H1 (cell line): ENCODE results near the gene FRMD5. TPM values are rescaled to one million over a fixed set of nuclear protein-coding genes. Genes with fewer than 3 reads are reported as not detected.

Source experiments
- CTCF ChIA-PET: fragments of 300-600 bp; sonication (Branson Sonifier 250); formaldehyde crosslinking; loops from one replicate; lab custom pipeline; 2021; ENCODE audit not compliant: partially characterized antibody; lab: Charles Lee
- POLR2A ChIA-PET: fragments of 300-600 bp; sonication (Branson Sonifier 250); formaldehyde crosslinking; loops from one replicate; lab custom pipeline; 2021; ENCODE audit warnings: inconsistent platforms; ENCODE audit not compliant: partially characterized antibody; lab: Charles Lee
- DNase-seq, 2 experiments: peaks; one replicate each; pipeline versions ENCODE4 v3.0.0 to v3.0.0-alpha.2; 2010 to 2022; ENCODE audit warnings: low spot score in 2 of 2, low read depth in 1 of 2, mixed read lengths in 1 of 2
- FAIRE-seq: peaks from 2 replicates; lab custom pipeline; 2011; peaks lifted over from hg19 to GRCh38; lab: Jason Lieb, UNC
- H2AFZ ChIP-seq: 2 replicates; pipeline ENCODE4 v1.8.1; 2012; ENCODE audit warnings: low read length, inconsistent platforms
- H2AK5ac ChIP-seq: 2 replicates; pipeline ENCODE4 v1.6.1; 2013; ENCODE audit warnings: low read depth, low read length
- H2BK120ac ChIP-seq: replicated peaks from 2 replicates; pipeline ENCODE3; 2013; ENCODE audit warnings: low read depth, low read length, inconsistent platforms
- H2BK12ac ChIP-seq: 2 replicates; pipeline ENCODE4 v1.6.1; 2013; ENCODE audit warnings: low read depth, low read length
- H2BK15ac ChIP-seq: 2 replicates; pipeline ENCODE4 v1.6.1; 2013; ENCODE audit warnings: low read length
- H2BK20ac ChIP-seq: 2 replicates; pipeline ENCODE4 v1.6.1; 2013; ENCODE audit warnings: low read length
- H2BK5ac ChIP-seq: 2 replicates; pipeline ENCODE4 v1.6.1; 2013; ENCODE audit warnings: low read depth, low read length
- H3K14ac ChIP-seq: 2 replicates; pipeline ENCODE4 v1.6.1; 2013; ENCODE audit warnings: inconsistent platforms; ENCODE audit not compliant: insufficient read length
- H3K18ac ChIP-seq: 2 replicates; pipeline ENCODE4 v1.6.1; 2013; ENCODE audit warnings: low read length; ENCODE audit errors: extremely low read depth
- H3K23ac ChIP-seq: 2 replicates; pipeline ENCODE4 v1.6.1; 2013; ENCODE audit warnings: inconsistent platforms; ENCODE audit not compliant: insufficient read length
- H3K23me2 ChIP-seq: 2 replicates; pipeline ENCODE4 v1.6.1; 2013; ENCODE audit warnings: low read depth, low read length
- H3K27ac ChIP-seq: 2 replicates; pipeline ENCODE4 v1.6.1; 2011; ENCODE audit warnings: low read depth, low read length, inconsistent platforms
- H3K27me3 ChIP-seq, 4 experiments: replicated peaks in 1 of 4; 1 replicate in 1 of 4; 2 replicates in 3 of 4; pipeline versions ENCODE4 v1.6.1 to v1.8.1; 2011 to 2013; ENCODE audit warnings: low read length in 3 of 4, mild to moderate bottlenecking in 3 of 4, inconsistent platforms in 2 of 4, mixed read lengths in 2 of 4, moderate library complexity in 1 of 4; ENCODE audit not compliant: control insufficient read depth in 3 of 4, insufficient read depth in 3 of 4; ENCODE audit errors: extremely low read depth in 1 of 4
- H3K36me3 ChIP-seq, 4 experiments: 2 replicates each; pipeline versions ENCODE4 v1.6.1 to v1.8.1; 2011 to 2013; ENCODE audit warnings: mild to moderate bottlenecking in 4 of 4, low read length in 3 of 4, moderate library complexity in 2 of 4, control low read depth in 1 of 4, inconsistent platforms in 1 of 4; ENCODE audit not compliant: insufficient read depth in 4 of 4, control insufficient read depth in 2 of 4
- H3K4ac ChIP-seq: replicated peaks from 2 replicates; pipeline ENCODE3; 2013; ENCODE audit warnings: low read length, low read depth, mixed read lengths, inconsistent platforms; ENCODE audit not compliant: insufficient read length
- H3K4me1 ChIP-seq, 4 experiments: replicated peaks in 1 of 4; 1 replicate in 1 of 4; 2 replicates in 3 of 4; pipeline versions ENCODE4 v1.6.1 to v1.8.1; 2011 to 2013; ENCODE audit warnings: low read length in 3 of 4, inconsistent platforms in 2 of 4, mixed read lengths in 1 of 4; ENCODE audit not compliant: insufficient read depth in 4 of 4, control insufficient read depth in 3 of 4
- H3K4me2 ChIP-seq, 2 experiments: 2 replicates each; pipeline versions ENCODE4 v1.6.1 to v1.8.1; 2011 to 2013; ENCODE audit warnings: low read depth in 2 of 2, low read length in 2 of 2, control low read depth in 1 of 2, inconsistent platforms in 1 of 2, mild to moderate bottlenecking in 1 of 2; ENCODE audit not compliant: insufficient read depth in 1 of 2
- H3K4me3 ChIP-seq, 4 experiments: fragments of 200-600, 300-600 bp in 1 of 4; sonication (generic), shearing (Covaris generic), sonication (Bioruptor Twin) in 1 of 4; 2 replicates each; pipeline versions ENCODE4 v1.5.1 to v1.8.1; 2011 to 2016; ENCODE audit warnings: low read length in 4 of 4, low read depth in 3 of 4, control low read depth in 2 of 4, inconsistent platforms in 2 of 4, mild to moderate bottlenecking in 2 of 4, mixed read lengths in 1 of 4, moderate library complexity in 1 of 4; ENCODE audit not compliant: insufficient read depth in 2 of 4; ENCODE audit errors: extremely low read depth in 1 of 4
- H3K56ac ChIP-seq: replicated peaks from 2 replicates; pipeline ENCODE3; 2013; ENCODE audit warnings: low read depth, mild to moderate bottlenecking, mixed read lengths, low read length, inconsistent platforms; ENCODE audit not compliant: insufficient read length
- H3K79me1 ChIP-seq: 2 replicates; pipeline ENCODE4 v1.6.1; 2013; ENCODE audit warnings: low read depth, low read length, control low read depth
- H3K79me2 ChIP-seq, 2 experiments: 2 replicates each; pipeline versions ENCODE4 v1.6.1 to v1.8.1; 2012 to 2013; ENCODE audit warnings: low read length in 2 of 2, mild to moderate bottlenecking in 2 of 2, inconsistent platforms in 1 of 2; ENCODE audit not compliant: insufficient read depth in 2 of 2, control insufficient read depth in 1 of 2
- H3K9ac ChIP-seq, 4 experiments: replicated peaks in 1 of 4; 1 replicate in 1 of 4; 2 replicates in 3 of 4; pipeline versions ENCODE4 v1.6.1 to v1.8.1; 2011 to 2013; ENCODE audit warnings: low read depth in 3 of 4, low read length in 3 of 4, control low read depth in 2 of 4, mild to moderate bottlenecking in 2 of 4, moderate library complexity in 2 of 4, inconsistent platforms in 1 of 4; ENCODE audit errors: extremely low read depth in 1 of 4
- H3K9me3 ChIP-seq, 2 experiments: 2 replicates each; pipeline versions ENCODE4 v1.6.1 to v1.8.1; 2012 to 2013; ENCODE audit warnings: mild to moderate bottlenecking in 2 of 2, moderate library complexity in 2 of 2, control low read depth in 1 of 2, inconsistent platforms in 1 of 2, low read depth in 1 of 2, low read length in 1 of 2, mixed read lengths in 1 of 2; ENCODE audit not compliant: insufficient read depth in 2 of 2
- H4K20me1 ChIP-seq, 2 experiments: replicated peaks in 1 of 2; 2 replicates each; pipeline versions ENCODE3 to v1.8.1; 2011 to 2013; ENCODE audit warnings: inconsistent platforms in 2 of 2, low read length in 2 of 2, mild to moderate bottlenecking in 1 of 2; ENCODE audit not compliant: insufficient read depth in 2 of 2, control insufficient read depth in 1 of 2
- H4K5ac ChIP-seq: 2 replicates; pipeline ENCODE4 v1.6.1; 2013; ENCODE audit warnings: low read length, low read depth, mixed read lengths, inconsistent platforms; ENCODE audit not compliant: insufficient read length
- H4K8ac ChIP-seq: 2 replicates; pipeline ENCODE4 v1.8.0; 2013; ENCODE audit warnings: mild to moderate bottlenecking, moderate library complexity, low read length, inconsistent platforms; ENCODE audit not compliant: insufficient read depth; ENCODE audit errors: extremely low read depth
- H4K91ac ChIP-seq: replicated peaks from 2 replicates; pipeline ENCODE3; 2013; ENCODE audit warnings: low read length, mixed read lengths, inconsistent platforms; ENCODE audit not compliant: insufficient read length
- ASH2L ChIP-seq: fragments of 200-600, 300-600 bp; sonication (generic); IDR thresholded peaks from one replicate; pipeline ENCODE4 v1.7.1; 2017; ENCODE audit warnings: low read length
- BRCA1 ChIP-seq: IDR thresholded peaks from 2 replicates; pipeline ENCODE4 v1.6.1; 2012; ENCODE audit warnings: low read depth, low read length, improper control_type of control experiment
- CBX8 ChIP-seq: fragments of 300-800, 300-1000 bp; sonication (generic); IDR thresholded peaks from 2 replicates; pipeline ENCODE4 v1.7.1; 2016; ENCODE audit warnings: low read depth, low read length, borderline replicate concordance
- CHD1 ChIP-seq: IDR thresholded peaks from 2 replicates; pipeline ENCODE4 v1.6.1; 2012; ENCODE audit warnings: low read depth, low read length, improper control_type of control experiment
- FOSL1 ChIP-seq: IDR thresholded peaks from 2 replicates; pipeline ENCODE4 v1.6.1; 2011; ENCODE audit warnings: mild to moderate bottlenecking, low read depth, low read length, moderate library complexity; ENCODE audit not compliant: insufficient read depth
- POLR2A ChIP-seq, 2 experiments: IDR thresholded peaks; 1 replicate in 1 of 2; 2 replicates in 1 of 2; pipeline ENCODE4 v1.6.1; 2011; ENCODE audit warnings: low read depth in 2 of 2, low read length in 2 of 2, mild to moderate bottlenecking in 2 of 2; ENCODE audit errors: control extremely low read depth in 1 of 2
- RAD21 ChIP-seq, 2 experiments: IDR thresholded peaks in 1 of 2; conservative IDR thresholded peaks in 1 of 2; 2 replicates each; pipeline ENCODE4 v1.6.1; 2011; ENCODE audit warnings: low read depth in 2 of 2, low read length in 2 of 2, improper control_type of control experiment in 1 of 2, inconsistent platforms in 1 of 2, mild to moderate bottlenecking in 1 of 2, moderate library complexity in 1 of 2
- SP2 ChIP-seq: IDR thresholded peaks from 2 replicates; pipeline ENCODE4 v1.6.1; 2012; ENCODE audit warnings: mild to moderate bottlenecking, low read length, inconsistent platforms
- SRF ChIP-seq: IDR thresholded peaks from 2 replicates; pipeline ENCODE4 v1.6.1; 2011; ENCODE audit warnings: mild to moderate bottlenecking, low read depth, low read length, moderate library complexity
- WGBS, 2 experiments: shearing (Covaris generic) in 1 of 2; methylation state at CpG; one replicate each; pipeline versions ENCODE4 v1.1.6 to v1.1.7; 2013 to 2015; ENCODE audit warnings: low lambda C conversion rate in 2 of 2, mixed read lengths in 2 of 2, inconsistent platforms in 1 of 2, low coverage in 1 of 2, missing lambda C conversion rate in 1 of 2; ENCODE audit not compliant: insufficient replicate concordance in 2 of 2, insufficient coverage in 1 of 2, insufficient read length in 1 of 2; ENCODE audit errors: extremely low coverage in 1 of 2, missing lambda C conversion rate in 1 of 2; 5-methylcytosine and 5-hydroxymethylcytosine counted together
- polyA plus RNA-seq, 7 experiments: library from polyadenylated mRNA; depleted of rRNA in 3 of 7; stranded (reverse) in 5 of 7; unstranded in 2 of 7; fragments of >200 nt in 5 of 7; fragments of 200-250 nt in 2 of 7; gene quantifications; 1 replicate in 5 of 7; 2 replicates in 1 of 7; 4 replicates in 1 of 7; pipeline versions ENCODE4 v1.2.1 to v1.2.3, GENCODE V29; 2011 to 2013; ENCODE audit warnings: missing spikeins in 2 of 7, mixed read lengths in 2 of 7
- total RNA-seq: library from RNA; stranded (reverse); fragmentation: NEBNext Ultra II Directional; extraction: Animal tissue kit (Norgen Biotek cat#: 25700); gene quantifications from 2 replicates; pipeline ENCODE4 v1.2.1, GENCODE V29; 2021
- TF ChIP-seq, protein P1 (sequence below): IDR thresholded peaks from 2 replicates; pipeline ENCODE4 v1.6.1; 2012; ENCODE audit warnings: inconsistent platforms

FRMD5 gene
- total and polyA plus RNA-seq, 2 of the 8 experiments (the other 6 are each of a cell fraction or from before 2014, with no cell fraction given) = 10.1 to 12.6 TPM

DNA sequence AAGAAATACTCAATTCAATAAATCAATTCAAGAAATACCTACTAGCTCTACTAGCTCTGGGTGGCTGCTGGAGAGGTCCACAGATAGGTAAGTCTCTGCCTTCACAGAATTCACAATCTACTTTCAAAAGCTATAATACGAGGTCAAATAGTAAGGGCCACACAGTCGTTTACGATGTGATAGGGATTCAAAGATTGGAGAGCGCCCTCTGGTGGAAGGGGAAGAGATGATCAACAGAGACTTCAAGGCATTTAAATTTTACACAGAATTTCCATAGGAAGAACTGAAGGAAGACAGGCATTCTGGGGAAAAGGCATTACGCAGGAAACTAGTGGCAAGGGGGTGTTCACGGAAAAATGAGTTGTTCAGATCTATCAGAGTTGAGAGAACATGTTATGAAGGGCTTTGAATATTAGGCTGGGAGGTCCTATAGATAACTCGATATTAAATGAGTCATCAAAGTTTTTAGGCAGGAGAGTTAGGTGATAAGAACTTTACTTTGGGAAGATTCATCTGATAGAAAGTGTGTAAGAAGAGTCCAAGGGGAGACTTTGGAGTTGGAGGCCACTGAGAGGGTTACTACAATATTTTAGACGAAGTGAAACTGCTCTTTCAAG, 128.8 kb downstream of the FRMD5 start:
- Histone ChIP-seq H3K14ac (no peak overlapping the region), H4K20me1 (no peaks in the 10 kb centered on the region), H4K8ac (no peak overlapping the region), H2BK20ac (no peak overlapping the region), H3K9me3 (no peaks in the 10 kb centered on the region), H3K79me1 (no peaks in the 10 kb centered on the region), H2AK5ac (no peak overlapping the region), H2AFZ (no peak overlapping the region), H4K5ac (no peak overlapping the region), H3K27me3 (no peaks in the 10 kb centered on the region), H3K23me2 (no peaks in the 10 kb centered on the region), H3K36me3 (no peaks in the 10 kb centered on the region), H3K56ac (no peak overlapping the region), H2BK15ac (no peak overlapping the region), H3K9ac (no peak overlapping the region), H3K4ac (no peak overlapping the region), H4K91ac (no peak overlapping the region), H3K4me1 (no peaks in the 10 kb centered on the region), H3K79me2 (no peaks in the 10 kb centered on the region; a peak in 1 of 4 replicates), H2BK5ac (no peak overlapping the region), H2BK12ac (no peak overlapping the region), H3K27ac (no peak overlapping the region), H3K4me3 (no peak overlapping the region), H2BK120ac (no peak overlapping the region), H3K4me2 (no peak overlapping the region), H3K18ac (no peak overlapping the region), H3K23ac (no peak overlapping the region)
- ChIA-PET POLR2A (interaction anchor here (0.5 to 1.8 kb wide), 3 partner anchors 9 to 176 kb away, joined by 3 to 4 read pairs (median 3); no protein-coding TSS in a partner anchor), CTCF (interaction anchor here (0.6 to 3.5 kb wide), 43 partner anchors 9 to 435 kb away, joined by 3 to 86 read pairs (median 4); no protein-coding TSS in a partner anchor)
- WGBS, 2 experiments = 32% methylated on average over 8 of the region's 8 CpGs; no CpG with 5 or more reads in 1 of the 2 experiments
- DNase-seq = peak; percentile 23 to 73
- peak; percentile 87 for FAIRE-seq
- TF ChIP-seq POLR2A (IDR thresholded peaks at IDR 0.05; ENCODE audit: control extremely low read depth in 1 of 2, low read depth in 2 of 2, low read length in 2 of 2) = no peak
- TF ChIP-seq, protein P1, sequence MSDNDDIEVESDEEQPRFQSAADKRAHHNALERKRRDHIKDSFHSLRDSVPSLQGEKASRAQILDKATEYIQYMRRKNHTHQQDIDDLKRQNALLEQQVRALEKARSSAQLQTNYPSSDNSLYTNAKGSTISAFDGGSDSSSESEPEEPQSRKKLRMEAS = no peak
- no peak for TF ChIP-seq FOSL1
- TF ChIP-seq ASH2L = peak; percentile 33
- TF ChIP-seq CHD1 = no peak
- TF ChIP-seq SP2 = no peak
- no peak for TF ChIP-seq BRCA1
- TF ChIP-seq SRF = no peak
- peak; percentile 91 to 93 for TF ChIP-seq RAD21 (IDR thresholded peaks at IDR 0.05 in 1 of 2, conservative IDR thresholded peaks at IDR 0.05 in 1 of 2; ENCODE audit: low read depth in 2 of 2, low read length in 2 of 2)
- no peak for TF ChIP-seq CBX8
